ENCODE data around the gene PARP12. TPM values are rescaled to one million over a fixed set of nuclear protein-coding genes. Genes with fewer than 3 reads are reported as not detected.

PARP12 gene
- total and polyA plus RNA-seq, 2 of the 13 experiments (the other 11 are each of a cell fraction or from before 2014, with no cell fraction given), result 15.5 to 35.2 TPM

DNA sequence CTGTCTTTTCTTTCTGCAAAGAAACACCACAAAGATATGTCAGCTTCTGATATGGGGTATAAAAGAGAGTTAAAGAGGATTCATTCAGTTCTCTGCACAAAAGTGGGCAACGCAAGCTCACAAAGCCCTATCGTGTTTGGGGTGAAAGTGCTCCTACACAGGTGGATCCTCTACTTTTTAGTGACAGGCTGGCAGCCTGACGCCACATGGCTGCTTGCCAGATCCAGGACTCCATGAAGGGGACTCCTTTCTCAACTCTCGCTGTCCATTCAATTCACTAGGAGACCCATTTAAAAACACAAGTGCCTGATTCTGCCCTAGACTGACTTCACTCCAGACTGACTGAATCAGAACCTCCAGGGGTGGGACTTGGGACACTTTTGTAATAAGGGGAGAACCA, 8.0 kb downstream of the PARP12 start:
- 85% methylated on average over 4 of the region's 4 CpGs for WGBS (ENCODE audit: low lambda C conversion rate)
- BruUV-seq (replicated peaks), result no TSS peak
- intact Hi-C loops (cut with micrococcal nuclease; ENCODE audit: unreplicated experiment), result no loop called here

More for the DNA sequence above, 8.0 kb downstream of the PARP12 start:
- Histone ChIP-seq H3K9me3 (ENCODE audit: low read length) (no peaks in the 10 kb centered on the region), H3K27me3 (ENCODE audit: control insufficient read depth in 1 of 2, insufficient read depth in 2 of 2, low read length in 2 of 2) (no peaks in the 10 kb centered on the region), H3K36me3 (replicated peaks in 1 of 2; ENCODE audit: control insufficient read depth in 1 of 2, insufficient read depth in 2 of 2, low read length in 2 of 2) (peaks cover 5 to 21% of the 10 kb centered on the region in 2 experiments), H3K79me2 (ENCODE audit: insufficient read depth, low read length) (peaks cover 3% of the 10 kb centered on the region), H2AFZ (ENCODE audit: low read length) (no peak overlapping the region), H3K27ac (ENCODE audit: extremely low read length, insufficient read depth, low read length) (no peak overlapping the region), H4K20me1 (ENCODE audit: insufficient read depth, low read length) (no peaks in the 10 kb centered on the region), H3K9ac (ENCODE audit: insufficient read depth, low read depth, low read length) (no peak overlapping the region), H3K4me3 (replicated peaks in 1 of 3; ENCODE audit: insufficient read depth in 1 of 3, low read depth in 2 of 3, low read length in 3 of 3) (no peak overlapping the region), H3K4me2 (ENCODE audit: low read depth, low read length) (no peak overlapping the region), H3K4me1 (ENCODE audit: insufficient read depth, low read length) (peaks cover 36% of the 10 kb centered on the region)
- no peak for ATAC-seq
- DNase-seq (ENCODE audit: low spot score), result no peak
- in situ Hi-C loops (cut with HindIII; ENCODE audit: extremely low pct_ligation_motif_present, low pct_unique_long_range_greater_than_20kb), result no loop called here
- FAIRE-seq, result no peak
- ChIA-PET CTCF (ENCODE audit: low intra/inter-chr PET ratio, low total read pairs) (no interaction called here), POLR2A (no interaction called here)
- TF ChIP-seq CREB1 (IDR thresholded peaks at IDR 0.05) (no peak), CREB1 (CRISPR knock-in tag; IDR thresholded peaks at IDR 0.05) (no peak), EZH2 (conservative IDR thresholded peaks at IDR 0.05; ENCODE audit: low read depth, low read length) (no peak), ZBTB33 (CRISPR knock-in tag; IDR thresholded peaks at IDR 0.05) (no peak), ZNF619 (CRISPR knock-in tag; IDR thresholded peaks at IDR 0.05) (no peak), ZNF367 (CRISPR knock-in tag; IDR thresholded peaks at IDR 0.05; ENCODE audit: borderline replicate concordance) (no peak), TRAFD1 (CRISPR knock-in tag; IDR thresholded peaks at IDR 0.05; ENCODE audit: borderline replicate concordance) (no peak), NR3C1 (CRISPR knock-in tag; IDR thresholded peaks at IDR 0.05) (no peak)
- TF ChIP-seq, protein P1, sequence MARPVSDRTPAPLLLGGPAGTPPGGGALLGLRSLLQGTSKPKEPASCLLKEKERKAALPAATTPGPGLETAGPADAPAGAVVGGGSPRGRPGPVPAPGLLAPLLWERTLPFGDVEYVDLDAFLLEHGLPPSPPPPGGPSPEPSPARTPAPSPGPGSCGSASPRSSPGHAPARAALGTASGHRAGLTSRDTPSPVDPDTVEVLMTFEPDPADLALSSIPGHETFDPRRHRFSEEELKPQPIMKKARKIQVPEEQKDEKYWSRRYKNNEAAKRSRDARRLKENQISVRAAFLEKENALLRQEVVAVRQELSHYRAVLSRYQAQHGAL (CRISPR knock-in tag; IDR thresholded peaks at IDR 0.05; ENCODE audit: not compliant biosample characterization), result no peak
